Activated T-helper 1 cell treated with Interleukin-2 at 50 U/mL for 16 hours (primary cell): ENCODE measurements around the gene SREK1.
"Not testable (repeated sequence)": the region's sequence is repeated elsewhere in the genome, so short reads cannot be mapped to it uniquely, and the experiment has no call there.

Source experiments
- DNase-seq: peaks from one replicate; pipeline ENCODE4 v3.0.0-alpha.2; 2020; ENCODE audit warnings: low read depth

Gene SREK1

GRCh38 chr5:66222455-66222854 lies 78.4 kb downstream of the SREK1 start:
- no peak for DNase-seq

- DNase-seq = not testable (repeated sequence)
These were observed 78.8 kb downstream of the SREK1 start for GRCh38 chr5:66222896-66223295.

GRCh38 chr5:66223637-66224036 lies 79.5 kb downstream of the SREK1 start:
- DNase-seq = no peak

- no peak for DNase-seq
These were observed 80.2 kb downstream of the SREK1 start for GRCh38 chr5:66224274-66224673.

GRCh38 chr5:66224773-66225553 lies 80.9 kb downstream of the SREK1 start:
- no peak for DNase-seq

GRCh38 chr5:66230551-66230950 lies 86.5 kb downstream of the SREK1 start:
- no peak for DNase-seq

GRCh38 chr5:66231508-66231907 lies 87.4 kb downstream of the SREK1 start:
- no peak for DNase-seq

- no peak for DNase-seq
These were observed 88.2 kb downstream of the SREK1 start for GRCh38 chr5:66232275-66232674.

- DNase-seq = no peak
These were observed 88.8 kb downstream of the SREK1 start for GRCh38 chr5:66232706-66233445.
